HepG2 (cell line): ENCODE measurements around the gene CSNK1A1. TPM values are rescaled to one million over a fixed set of nuclear protein-coding genes. Genes with fewer than 3 reads are reported as not detected.

ENCODE experiments used
- CC2D1A ChIP-seq: sonication (generic); formaldehyde crosslinking; IDR thresholded peaks from 2 replicates; pipeline ENCODE4 v1.8.1; 2023; ENCODE audit warnings: mild to moderate bottlenecking, missing genetic modification reagents
- ERF ChIP-seq: IDR thresholded peaks from 2 replicates; pipeline ENCODE4 v1.6.1; 2018; ENCODE audit warnings: missing biosample characterization, missing genetic modification reagents
- IRF2 ChIP-seq: IDR thresholded peaks from 2 replicates; pipeline ENCODE4 v1.6.1; 2018; ENCODE audit warnings: missing genetic modification reagents, missing compliant biosample characterization
- KAT8 ChIP-seq: IDR thresholded peaks from 2 replicates; pipeline ENCODE4 v1.6.1; 2016; ENCODE audit warnings: missing genetic modification reagents, missing compliant biosample characterization
- KLF6 ChIP-seq: IDR thresholded peaks from 2 replicates; pipeline ENCODE4 v1.8.0; 2016; ENCODE audit warnings: missing biosample characterization, missing genetic modification reagents
- NR2F2 ChIP-seq: IDR thresholded peaks from 2 replicates; pipeline ENCODE4 v1.6.1; 2012; ENCODE audit warnings: low read depth, inconsistent platforms, borderline replicate concordance
- SP5 ChIP-seq: IDR thresholded peaks from 2 replicates; pipeline ENCODE4 v1.6.1; 2016; ENCODE audit warnings: low read depth, borderline replicate concordance
- ZFAT ChIP-seq: sonication (generic); formaldehyde crosslinking; conservative IDR thresholded peaks from 2 replicates; pipeline ENCODE4 v1.8.1; 2023; ENCODE audit warnings: missing genetic modification reagents, inconsistent platforms
- ZNF282 ChIP-seq: fragments of 450-650 bp; IDR thresholded peaks from 2 replicates; pipeline ENCODE4 v1.6.1; 2018; ENCODE audit not compliant: partially characterized antibody
- ZNF496 ChIP-seq: sonication (generic); formaldehyde crosslinking; IDR thresholded peaks from 2 replicates; pipeline ENCODE4 v1.8.1; 2023; ENCODE audit warnings: mild to moderate bottlenecking, moderate library complexity, missing genetic modification reagents; ENCODE audit not compliant: insufficient replicate concordance
- ZNF558 ChIP-seq: sonication (generic); formaldehyde crosslinking; IDR thresholded peaks from 2 replicates; pipeline ENCODE4 v1.9.0; 2022; ENCODE audit warnings: mild to moderate bottlenecking, missing genetic modification reagents, borderline replicate concordance
- ZNF562 ChIP-seq: sonication (generic); formaldehyde crosslinking; IDR thresholded peaks from 2 replicates; pipeline ENCODE4 v1.8.0; 2022; ENCODE audit warnings: missing genetic modification reagents, borderline replicate concordance
- ZNF589 ChIP-seq: sonication (generic); formaldehyde crosslinking; conservative IDR thresholded peaks from 2 replicates; pipeline ENCODE4 v1.8.0; 2022; ENCODE audit warnings: mild to moderate bottlenecking, moderate library complexity, missing genetic modification reagents
- ZNF772 ChIP-seq: sonication (generic); formaldehyde crosslinking; IDR thresholded peaks from 2 replicates; pipeline ENCODE4 v1.5.0; 2020; ENCODE audit warnings: mild to moderate bottlenecking, missing genetic modification reagents
- ZSCAN30 ChIP-seq: sonication (generic); formaldehyde crosslinking; IDR thresholded peaks from 2 replicates; pipeline ENCODE4 v1.5.0; 2020; ENCODE audit warnings: mild to moderate bottlenecking, missing genetic modification reagents
- polyA plus RNA-seq, 8 experiments: library from polyadenylated mRNA; depleted of rRNA in 3 of 8; stranded (reverse) in 7 of 8; unstranded in 1 of 8; fragments of >200 nt; fragmentation: Illumina TruSeq in 4 of 8; extraction: Trizol in 4 of 8; gene quantifications; 2 replicates each; pipeline versions ENCODE4 v1.2.1 to v1.2.3, GENCODE V29; 2011 to 2016; ENCODE audit warnings: low read depth in 4 of 8, missing spikeins in 1 of 8, mixed read lengths in 1 of 8; ENCODE audit not compliant: insufficient read depth in 1 of 8
- total RNA-seq, 5 experiments: library from RNA; depleted of rRNA; stranded (reverse); fragments of >200 nt; fragmentation: Illumina TruSeq; extraction: Trizol; gene quantifications; 2 replicates each; pipeline ENCODE4 v1.2.3, GENCODE V29; 2016; ENCODE audit warnings: low read depth in 1 of 5
- TF ChIP-seq, protein P1 (sequence below): sonication (generic); formaldehyde crosslinking; IDR thresholded peaks from 2 replicates; pipeline ENCODE4 v1.4.0; 2020; ENCODE audit warnings: missing genetic modification reagents
- TF ChIP-seq, protein P2 (sequence below): sonication (generic); formaldehyde crosslinking; IDR thresholded peaks from 2 replicates; pipeline ENCODE4 v1.5.0; 2020; ENCODE audit warnings: mild to moderate bottlenecking, missing genetic modification reagents, borderline replicate concordance
- TF ChIP-seq, protein P3 (sequence below): sonication (generic); formaldehyde crosslinking; IDR thresholded peaks from 2 replicates; pipeline ENCODE4 v1.4.0; 2020; ENCODE audit warnings: missing genetic modification reagents, borderline replicate concordance
- TF ChIP-seq, protein P4 (sequence below): sonication (generic); formaldehyde crosslinking; IDR thresholded peaks from 2 replicates; pipeline ENCODE4 v1.8.0; 2022; ENCODE audit warnings: missing genetic modification reagents, mild to moderate bottlenecking, inconsistent platforms, borderline replicate concordance

The CSNK1A1 gene
- total and polyA plus RNA-seq, 2 of the 13 experiments (the other 11 are each of a cell fraction or from before 2014, with no cell fraction given): 89.0 to 149 TPM

DNA sequence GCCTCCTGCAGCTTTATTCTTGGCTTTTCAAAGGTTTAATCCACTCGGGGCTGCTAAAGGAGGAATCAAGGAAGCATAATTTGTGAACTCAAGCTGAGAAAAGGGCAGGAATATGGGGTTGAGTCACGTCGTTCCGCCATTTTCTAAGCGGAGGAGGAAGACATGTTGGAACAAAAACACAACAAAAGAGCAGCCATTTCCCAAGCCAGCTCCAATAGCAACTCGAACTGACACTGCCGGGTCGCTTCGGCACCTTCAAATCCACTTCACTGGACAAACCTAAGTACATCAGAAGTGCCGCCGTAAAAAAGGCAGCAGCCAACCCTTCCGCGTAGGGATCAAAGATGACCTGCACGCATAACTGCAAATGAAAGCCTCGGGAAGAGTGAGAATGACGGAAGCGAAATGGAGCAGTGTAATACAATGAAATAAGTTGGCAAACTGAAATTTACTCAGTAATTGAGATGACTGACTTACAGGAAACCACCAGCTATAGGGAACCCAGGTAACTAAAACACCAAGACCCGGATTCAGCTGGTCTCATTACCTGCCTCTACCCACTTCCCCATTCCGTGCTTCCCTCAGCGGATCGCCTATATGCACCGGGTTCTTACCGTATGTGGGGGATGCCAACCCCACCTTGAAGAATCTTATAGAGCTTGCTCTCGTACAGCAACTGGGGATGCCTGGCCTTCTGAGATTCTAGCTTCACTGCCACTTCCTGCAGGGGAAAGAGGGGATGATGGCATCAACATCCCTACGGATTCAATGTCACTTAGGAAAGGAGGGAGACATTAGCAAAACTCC lies 1.6 kb downstream of the CSNK1A1 start (continued):
- TF ChIP-seq ZNF562: no peak
- no peak for TF ChIP-seq SP5 (CRISPR knock-in tag)
- TF ChIP-seq KLF6 (CRISPR knock-in tag): no peak
- peak; percentile 20; the same call in 1 of the 2 replicates for TF ChIP-seq IRF2 (CRISPR knock-in tag)
- TF ChIP-seq, protein P1, sequence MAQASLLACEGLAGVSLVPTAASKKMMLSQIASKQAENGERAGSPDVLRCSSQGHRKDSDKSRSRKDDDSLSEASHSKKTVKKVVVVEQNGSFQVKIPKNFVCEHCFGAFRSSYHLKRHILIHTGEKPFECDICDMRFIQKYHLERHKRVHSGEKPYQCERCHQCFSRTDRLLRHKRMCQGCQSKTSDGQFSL (CRISPR knock-in tag): no peak
- no peak for TF ChIP-seq ZNF589
- TF ChIP-seq ZNF496 (CRISPR knock-in tag): no peak
- TF ChIP-seq ZSCAN30 (CRISPR knock-in tag): no peak
- TF ChIP-seq ZNF558 (CRISPR knock-in tag): no peak
- TF ChIP-seq KAT8 (CRISPR knock-in tag): peak; percentile 94
- no peak for TF ChIP-seq CC2D1A
- TF ChIP-seq, protein P2, sequence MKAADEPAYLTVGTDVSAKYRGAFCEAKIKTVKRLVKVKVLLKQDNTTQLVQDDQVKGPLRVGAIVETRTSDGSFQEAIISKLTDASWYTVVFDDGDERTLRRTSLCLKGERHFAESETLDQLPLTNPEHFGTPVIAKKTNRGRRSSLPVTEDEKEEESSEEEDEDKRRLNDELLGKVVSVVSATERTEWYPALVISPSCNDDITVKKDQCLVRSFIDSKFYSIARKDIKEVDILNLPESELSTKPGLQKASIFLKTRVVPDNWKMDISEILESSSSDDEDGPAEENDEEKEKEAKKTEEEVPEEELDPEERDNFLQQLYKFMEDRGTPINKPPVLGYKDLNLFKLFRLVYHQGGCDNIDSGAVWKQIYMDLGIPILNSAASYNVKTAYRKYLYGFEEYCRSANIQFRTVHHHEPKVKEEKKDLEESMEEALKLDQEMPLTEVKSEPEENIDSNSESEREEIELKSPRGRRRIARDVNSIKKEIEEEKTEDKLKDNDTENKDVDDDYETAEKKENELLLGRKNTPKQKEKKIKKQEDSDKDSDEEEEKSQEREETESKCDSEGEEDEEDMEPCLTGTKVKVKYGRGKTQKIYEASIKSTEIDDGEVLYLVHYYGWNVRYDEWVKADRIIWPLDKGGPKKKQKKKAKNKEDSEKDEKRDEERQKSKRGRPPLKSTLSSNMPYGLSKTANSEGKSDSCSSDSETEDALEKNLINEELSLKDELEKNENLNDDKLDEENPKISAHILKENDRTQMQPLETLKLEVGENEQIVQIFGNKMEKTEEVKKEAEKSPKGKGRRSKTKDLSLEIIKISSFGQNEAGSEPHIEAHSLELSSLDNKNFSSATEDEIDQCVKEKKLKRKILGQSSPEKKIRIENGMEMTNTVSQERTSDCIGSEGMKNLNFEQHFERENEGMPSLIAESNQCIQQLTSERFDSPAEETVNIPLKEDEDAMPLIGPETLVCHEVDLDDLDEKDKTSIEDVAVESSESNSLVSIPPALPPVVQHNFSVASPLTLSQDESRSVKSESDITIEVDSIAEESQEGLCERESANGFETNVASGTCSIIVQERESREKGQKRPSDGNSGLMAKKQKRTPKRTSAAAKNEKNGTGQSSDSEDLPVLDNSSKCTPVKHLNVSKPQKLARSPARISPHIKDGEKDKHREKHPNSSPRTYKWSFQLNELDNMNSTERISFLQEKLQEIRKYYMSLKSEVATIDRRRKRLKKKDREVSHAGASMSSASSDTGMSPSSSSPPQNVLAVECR (CRISPR knock-in tag): peak; percentile 34; the same call in 1 of the 2 replicates
- TF ChIP-seq ZNF772 (CRISPR knock-in tag): no peak
- TF ChIP-seq, protein P3, sequence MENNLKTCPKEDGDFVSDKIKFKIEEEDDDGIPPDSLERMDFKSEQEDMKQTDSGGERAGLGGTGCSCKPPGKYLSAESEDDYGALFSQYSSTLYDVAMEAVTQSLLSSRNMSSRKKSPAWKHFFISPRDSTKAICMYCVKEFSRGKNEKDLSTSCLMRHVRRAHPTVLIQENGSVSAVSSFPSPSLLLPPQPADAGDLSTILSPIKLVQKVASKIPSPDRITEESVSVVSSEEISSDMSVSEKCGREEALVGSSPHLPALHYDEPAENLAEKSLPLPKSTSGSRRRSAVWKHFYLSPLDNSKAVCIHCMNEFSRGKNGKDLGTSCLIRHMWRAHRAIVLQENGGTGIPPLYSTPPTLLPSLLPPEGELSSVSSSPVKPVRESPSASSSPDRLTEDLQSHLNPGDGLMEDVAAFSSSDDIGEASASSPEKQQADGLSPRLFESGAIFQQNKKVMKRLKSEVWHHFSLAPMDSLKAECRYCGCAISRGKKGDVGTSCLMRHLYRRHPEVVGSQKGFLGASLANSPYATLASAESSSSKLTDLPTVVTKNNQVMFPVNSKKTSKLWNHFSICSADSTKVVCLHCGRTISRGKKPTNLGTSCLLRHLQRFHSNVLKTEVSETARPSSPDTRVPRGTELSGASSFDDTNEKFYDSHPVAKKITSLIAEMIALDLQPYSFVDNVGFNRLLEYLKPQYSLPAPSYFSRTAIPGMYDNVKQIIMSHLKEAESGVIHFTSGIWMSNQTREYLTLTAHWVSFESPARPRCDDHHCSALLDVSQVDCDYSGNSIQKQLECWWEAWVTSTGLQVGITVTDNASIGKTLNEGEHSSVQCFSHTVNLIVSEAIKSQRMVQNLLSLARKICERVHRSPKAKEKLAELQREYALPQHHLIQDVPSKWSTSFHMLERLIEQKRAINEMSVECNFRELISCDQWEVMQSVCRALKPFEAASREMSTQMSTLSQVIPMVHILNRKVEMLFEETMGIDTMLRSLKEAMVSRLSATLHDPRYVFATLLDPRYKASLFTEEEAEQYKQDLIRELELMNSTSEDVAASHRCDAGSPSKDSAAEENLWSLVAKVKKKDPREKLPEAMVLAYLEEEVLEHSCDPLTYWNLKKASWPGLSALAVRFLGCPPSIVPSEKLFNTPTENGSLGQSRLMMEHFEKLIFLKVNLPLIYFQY (CRISPR knock-in tag): no peak
- TF ChIP-seq, protein P4, sequence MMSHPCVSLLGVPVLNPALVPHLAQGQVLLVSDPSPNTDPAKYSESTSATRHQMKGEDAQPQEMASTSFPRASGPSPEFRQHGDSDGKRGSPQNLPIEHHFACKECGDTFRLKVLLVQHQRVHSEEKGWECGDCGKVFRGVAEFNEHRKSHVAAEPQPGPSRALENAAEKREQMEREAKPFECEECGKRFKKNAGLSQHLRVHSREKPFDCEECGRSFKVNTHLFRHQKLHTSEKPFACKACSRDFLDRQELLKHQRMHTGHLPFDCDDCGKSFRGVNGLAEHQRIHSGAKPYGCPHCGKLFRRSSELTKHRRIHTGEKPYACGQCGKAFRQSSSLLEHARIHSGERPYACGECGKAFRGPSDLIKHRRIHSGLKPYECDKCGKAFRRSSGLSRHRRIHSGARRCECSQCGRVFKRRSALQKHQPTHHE (CRISPR knock-in tag): 0 out of 2 replicates have a peak, but pooled peaks have one; percentile 40
- TF ChIP-seq ZFAT: no peak
- no peak for TF ChIP-seq NR2F2
- TF ChIP-seq ZNF282: no peak
- TF ChIP-seq ERF: no peak
